Glutamatergic neuron (in vitro differentiated cells): Measurements from ENCODE around the gene KCNK5. TPM values are rescaled to one million over a fixed set of nuclear protein-coding genes. Genes with fewer than 3 reads are reported as not detected.

ENCODE experiments used
- DNase-seq: peaks from one replicate; pipeline ENCODE4 v3.0.0; 2022
- H3K27ac Mint-ChIP-seq: one replicate; pipeline ENCODE4 v1.8.0; 2020; ENCODE audit warnings: mild to moderate bottlenecking, mixed read lengths, inconsistent platforms; ENCODE audit not compliant: unreplicated experiment
- H3K27me3 Mint-ChIP-seq: one replicate; pipeline ENCODE4 v1.8.0; 2020; ENCODE audit warnings: mild to moderate bottlenecking, moderate library complexity, mixed read lengths, inconsistent platforms; ENCODE audit not compliant: unreplicated experiment
- H3K36me3 Mint-ChIP-seq: one replicate; pipeline ENCODE4 v1.8.0; 2020; ENCODE audit warnings: mild to moderate bottlenecking, mixed read lengths, inconsistent platforms; ENCODE audit not compliant: unreplicated experiment
- H3K4me1 Mint-ChIP-seq: one replicate; pipeline ENCODE4 v1.8.0; 2020; ENCODE audit warnings: mild to moderate bottlenecking, low read depth, mixed read lengths, inconsistent platforms; ENCODE audit not compliant: unreplicated experiment
- H3K4me3 Mint-ChIP-seq: one replicate; pipeline ENCODE4 v1.8.0; 2020; ENCODE audit warnings: mild to moderate bottlenecking, mixed read lengths, inconsistent platforms; ENCODE audit not compliant: unreplicated experiment
- H3K9me3 Mint-ChIP-seq: one replicate; pipeline ENCODE4 v1.8.0; 2020; ENCODE audit warnings: mild to moderate bottlenecking, moderate library complexity, mixed read lengths, inconsistent platforms; ENCODE audit not compliant: unreplicated experiment
- CTCF ChIP-seq: fragments of 200-600 bp; sonication (generic); IDR thresholded peaks from one replicate; pipeline ENCODE4 v1.5.0; 2021; ENCODE audit not compliant: partially characterized antibody, unreplicated experiment
- total RNA-seq: library from RNA; stranded (reverse); fragmentation: NEBNext Ultra II Directional; extraction: Animal tissue kit (Norgen Biotek cat#: 25700); gene quantifications from one replicate; pipeline ENCODE4 v1.2.1, GENCODE V29; 2021; ENCODE audit not compliant: unreplicated experiment

The KCNK5 gene
- total RNA-seq, 1 donor from 2014 or later, result 0.71 TPM

DNA sequence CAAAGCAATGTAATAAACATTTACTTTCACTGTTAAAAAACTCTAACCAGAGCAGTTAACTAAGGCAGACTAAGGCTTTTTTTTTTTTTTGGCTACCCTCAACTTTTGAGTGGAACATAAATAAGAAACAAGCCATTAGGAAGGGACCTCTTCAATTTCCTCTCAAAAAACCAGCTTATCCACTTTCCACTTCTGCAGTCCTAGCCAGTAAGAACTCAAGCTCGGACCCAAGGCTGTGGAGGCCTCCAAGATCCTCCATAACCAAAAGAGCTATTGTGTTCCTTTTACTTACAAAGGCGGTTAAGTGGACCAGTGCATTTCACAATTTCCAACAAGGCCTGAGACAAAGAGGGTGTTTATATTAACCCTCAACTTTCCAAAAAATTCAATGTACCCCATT is 5.3 kb downstream of the KCNK5 start:
- DNase-seq, result no peak
- Mint-ChIP-seq H3K36me3 (no peaks in the 10 kb centered on the region), H3K27me3 (peaks cover 7% of the 10 kb centered on the region), H3K4me3 (peak overlapping the region; percentile 31), H3K9me3 (peaks cover 4% of the 10 kb centered on the region), H3K27ac (no peak overlapping the region), H3K4me1 (peaks cover 9% of the 10 kb centered on the region)
- TF ChIP-seq CTCF, result no peak

- Mint-ChIP-seq H3K27ac (no peak overlapping the region), H3K9me3 (peaks cover 4% of the 10 kb centered on the region), H3K4me1 (peaks cover 9% of the 10 kb centered on the region), H3K4me3 (peak overlapping the region; percentile 31), H3K36me3 (no peaks in the 10 kb centered on the region), H3K27me3 (peaks cover 7% of the 10 kb centered on the region)
- DNase-seq, result no peak
- no peak for TF ChIP-seq CTCF
Measured at GRCh38 chr6:39223555-39223954, 5.7 kb downstream of the KCNK5 start.

DNA sequence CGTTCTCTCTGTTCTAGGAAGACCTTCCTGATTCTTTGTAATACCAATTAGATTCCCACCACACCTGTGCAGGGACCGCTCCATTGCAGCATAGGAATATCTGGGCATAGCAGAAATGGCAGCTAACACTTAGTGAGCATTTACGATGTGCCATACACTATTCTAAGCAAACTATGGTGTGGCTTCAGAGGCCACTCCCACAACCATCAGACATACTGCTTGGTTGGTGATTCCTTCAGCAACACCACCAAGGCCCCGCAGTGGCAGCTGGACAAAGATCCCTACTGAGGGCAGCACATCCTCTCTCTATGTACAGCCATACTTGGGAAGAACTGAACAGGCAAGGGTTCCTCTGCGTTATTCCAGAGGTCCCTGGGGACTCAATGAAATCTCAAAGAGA is 6.2 kb downstream of the KCNK5 start:
- no peak overlapping the region for H3K4me3 Mint-ChIP-seq
- peaks cover 7% of the 10 kb centered on the region for H3K27me3 Mint-ChIP-seq
- peaks cover 9% of the 10 kb centered on the region for H3K4me1 Mint-ChIP-seq
- H3K36me3 Mint-ChIP-seq, result no peaks in the 10 kb centered on the region
- TF ChIP-seq CTCF, result no peak
- no peak overlapping the region for H3K27ac Mint-ChIP-seq
- peaks cover 4% of the 10 kb centered on the region for H3K9me3 Mint-ChIP-seq
- no peak for DNase-seq

GRCh38 chr6:39221779-39222641 is 7.3 kb downstream of the KCNK5 start:
- Mint-ChIP-seq H3K27ac (no peak overlapping the region), H3K4me3 (no peak overlapping the region), H3K27me3 (peaks cover 5% of the 10 kb centered on the region), H3K9me3 (peaks cover 4% of the 10 kb centered on the region), H3K4me1 (peaks cover 9% of the 10 kb centered on the region), H3K36me3 (no peaks in the 10 kb centered on the region)
- no peak for TF ChIP-seq CTCF
- DNase-seq, result no peak

- H3K9me3 Mint-ChIP-seq, result peaks cover 4% of the 10 kb centered on the region
- DNase-seq, result no peak
- TF ChIP-seq CTCF, result no peak
- H3K36me3 Mint-ChIP-seq, result no peaks in the 10 kb centered on the region
- H3K27ac Mint-ChIP-seq, result no peak overlapping the region
- no peak overlapping the region for H3K4me3 Mint-ChIP-seq
- H3K27me3 Mint-ChIP-seq, result peaks cover 5% of the 10 kb centered on the region
- peaks cover 9% of the 10 kb centered on the region for H3K4me1 Mint-ChIP-seq
Measured at GRCh38 chr6:39221115-39221514, 8.2 kb downstream of the KCNK5 start.
